Hematopoietic multipotent progenitor cell (in vitro differentiated cells): Measurements from ENCODE around the gene FAM163A. TPM values are rescaled to one million over a fixed set of nuclear protein-coding genes. Genes with fewer than 3 reads are reported as not detected.
"Not testable (repeated sequence)": the region's sequence is repeated elsewhere in the genome, so short reads cannot be mapped to it uniquely, and the experiment has no call there.

Experiments used
- DNase-seq, 3 donors: peaks; one replicate each; pipeline ENCODE4 v3.0.0-alpha.2; 2011 to 2015; ENCODE audit warnings: low read depth in 2 of 3, low spot score in 2 of 3
- total RNA-seq: library from RNA; depleted of rRNA; stranded (reverse); fragments of >200 nt; gene quantifications from one replicate; pipeline ENCODE4 v1.2.3, GENCODE V29; 2012

The FAM163A gene
- total RNA-seq, 1 donor = under 0.01 TPM

GRCh38 chr1:179831852-179832699 is 89.0 kb downstream of the FAM163A start:
- DNase-seq = no peak

- DNase-seq = not testable (repeated sequence)
These were observed 93.8 kb downstream of the FAM163A start for GRCh38 chr1:179836686-179837445.

GRCh38 chr1:179840107-179840506 is 97.0 kb downstream of the FAM163A start:
- no peak for DNase-seq

GRCh38 chr1:179848233-179848632 is 105.1 kb downstream of the FAM163A start:
- DNase-seq = no peak

GRCh38 chr1:179853102-179853501 is 110.0 kb downstream of the FAM163A start:
- no peak for DNase-seq

GRCh38 chr1:179855831-179856230 is 112.7 kb downstream of the FAM163A start:
- DNase-seq = not testable (repeated sequence)

- no peak for DNase-seq
These were observed 113.2 kb downstream of the FAM163A start for GRCh38 chr1:179856296-179856695.

GRCh38 chr1:179857009-179857408 is 113.9 kb downstream of the FAM163A start:
- no peak for DNase-seq

- no peak for DNase-seq
These were observed 117.6 kb downstream of the FAM163A start for GRCh38 chr1:179860652-179861051.

GRCh38 chr1:179865377-179865776 is 122.3 kb downstream of the FAM163A start:
- no peak for DNase-seq

Other genes starting within 250 kb of the FAM163A start
- gene NPHS2, start 167.3 kb upstream of the FAM163A start, total RNA-seq = not detected
- under 0.01 TPM for gene TDRD5, start 151.5 kb upstream of the FAM163A start, total RNA-seq
- 26.4 TPM for gene TOR1AIP2, start 134.5 kb downstream of the FAM163A start, total RNA-seq
- gene TOR1AIP1, start 139.0 kb downstream of the FAM163A start, total RNA-seq = 28.0 TPM
- 28.3 TPM for gene CEP350, start 211.5 kb downstream of the FAM163A start, total RNA-seq